HG03095 (cell line): ENCODE results near the gene NRXN3.

Experiments used
- ATAC-seq: cut with Tn5 transposase; IDR thresholded peaks from one replicate; pipeline ENCODE4 v1.9.1; 2021; ENCODE audit warnings: moderate library complexity; ENCODE audit not compliant: unreplicated experiment

The NRXN3 gene

DNA sequence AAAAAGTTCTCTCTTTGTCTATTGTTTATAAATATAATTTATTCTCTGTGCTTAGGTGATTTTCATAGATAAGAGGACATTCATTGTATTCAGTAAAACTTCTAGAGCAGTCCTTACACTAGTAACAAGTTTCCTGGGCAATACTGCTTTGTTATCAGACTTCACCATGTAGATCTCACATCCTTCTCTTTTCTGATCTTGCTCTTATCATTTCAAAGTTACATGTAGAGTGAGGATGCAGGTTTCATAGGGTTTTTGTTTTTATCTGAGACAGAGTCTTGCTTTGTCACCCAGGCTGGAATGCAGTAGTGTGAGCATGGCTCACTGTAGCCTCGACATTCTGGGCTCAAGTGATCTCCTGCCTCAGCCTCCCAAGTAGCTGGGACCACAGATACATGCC, 1251.6 kb downstream of the NRXN3 start:
- no peak for ATAC-seq

DNA sequence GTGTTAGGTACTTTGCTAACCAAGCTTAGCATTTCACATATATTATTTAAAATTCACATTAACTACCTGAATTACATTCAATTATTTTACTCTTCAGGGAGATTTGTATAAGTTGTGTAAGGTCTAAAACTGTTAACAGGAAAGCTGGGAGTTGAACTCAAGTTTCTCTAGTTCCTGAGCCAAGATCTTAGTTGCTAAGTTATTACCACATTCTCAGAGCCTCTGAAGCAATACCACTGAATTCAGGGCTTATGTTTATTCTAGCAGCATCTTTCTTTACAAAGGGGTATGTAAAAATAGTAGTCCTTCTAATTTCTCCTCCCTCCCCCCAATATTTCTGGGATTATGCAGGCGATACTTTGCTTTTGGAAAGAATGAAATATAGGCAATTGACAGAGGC, 1254.3 kb downstream of the NRXN3 start:
- no peak for ATAC-seq

- no peak for ATAC-seq
Observed at GRCh38 chr14:79426103-79426755, 1256.1 kb downstream of the NRXN3 start.

DNA sequence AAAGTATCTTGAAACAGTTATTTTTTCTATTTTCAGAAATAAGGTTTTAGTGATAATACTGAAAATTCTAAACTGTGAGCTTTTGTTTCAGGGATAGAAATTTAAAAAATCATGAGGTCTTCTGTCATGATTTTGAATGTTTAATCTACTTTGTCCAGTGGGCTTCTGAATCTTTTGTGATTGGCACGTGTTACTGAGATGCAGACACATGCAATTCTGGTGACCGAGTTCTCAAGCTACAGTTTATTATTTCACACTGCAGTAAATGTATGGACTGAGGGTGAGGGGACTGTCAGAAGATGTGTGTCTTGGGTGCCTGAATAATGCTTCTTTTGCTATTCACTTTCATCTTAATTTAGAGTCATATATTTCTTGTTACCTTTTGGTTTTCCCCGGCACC, 1262.5 kb downstream of the NRXN3 start:
- ATAC-seq: no peak

GRCh38 chr14:79436335-79436734, 1266.2 kb downstream of the NRXN3 start:
- ATAC-seq: no peak

- ATAC-seq: no peak
Observed at GRCh38 chr14:79437951-79438350, 1267.8 kb downstream of the NRXN3 start.

DNA sequence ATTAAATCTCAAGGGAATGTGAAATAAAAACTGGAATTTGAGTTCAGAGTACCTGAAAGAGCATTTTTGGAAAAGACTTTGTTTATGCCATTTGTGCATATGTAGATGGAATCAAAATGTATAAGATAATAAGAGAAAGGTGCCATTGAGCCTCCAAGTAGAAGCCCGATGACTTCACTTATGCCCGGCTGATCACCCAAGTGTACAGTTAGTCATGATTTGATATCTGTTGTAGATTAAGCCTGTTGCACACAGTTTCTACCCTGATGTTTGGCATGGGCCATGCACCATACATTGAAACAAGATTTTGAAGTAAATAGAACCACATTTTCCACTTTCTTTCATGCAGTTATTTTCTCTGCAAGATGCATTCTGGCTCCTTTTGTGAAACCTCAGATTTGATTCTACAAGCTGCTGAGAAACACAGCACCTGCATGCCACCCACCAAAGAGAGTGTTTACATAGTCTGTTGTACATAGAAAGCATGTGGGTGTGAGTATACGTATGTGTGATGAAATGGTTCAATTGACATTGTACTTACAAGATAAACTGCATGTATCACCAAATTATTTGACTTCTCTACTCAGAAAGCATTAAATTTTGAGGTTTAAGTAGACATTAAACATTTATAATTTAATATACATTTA, 1268.6 kb downstream of the NRXN3 start:
- no peak for ATAC-seq

GRCh38 chr14:79442786-79443185, 1272.6 kb downstream of the NRXN3 start:
- ATAC-seq: no peak

DNA sequence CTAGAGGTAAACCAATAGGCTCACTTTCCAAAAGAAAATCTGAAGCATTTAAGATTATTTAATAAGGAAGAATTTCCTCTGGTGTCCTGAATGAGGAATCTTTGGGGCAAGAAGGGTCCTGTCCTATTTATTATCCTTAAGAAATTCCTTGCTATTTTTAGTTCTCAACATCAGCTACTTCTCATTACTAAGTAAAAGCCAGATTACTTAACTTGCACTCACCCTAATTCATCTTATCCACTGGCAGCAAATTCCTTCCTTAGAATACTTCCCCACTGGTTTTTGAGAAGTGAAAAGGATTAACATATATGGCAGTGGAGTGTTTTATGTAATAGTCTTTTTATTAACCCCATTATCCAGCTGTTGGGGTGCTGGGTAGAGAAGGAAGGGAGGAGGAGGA, 1273.4 kb downstream of the NRXN3 start:
- ATAC-seq: no peak

DNA sequence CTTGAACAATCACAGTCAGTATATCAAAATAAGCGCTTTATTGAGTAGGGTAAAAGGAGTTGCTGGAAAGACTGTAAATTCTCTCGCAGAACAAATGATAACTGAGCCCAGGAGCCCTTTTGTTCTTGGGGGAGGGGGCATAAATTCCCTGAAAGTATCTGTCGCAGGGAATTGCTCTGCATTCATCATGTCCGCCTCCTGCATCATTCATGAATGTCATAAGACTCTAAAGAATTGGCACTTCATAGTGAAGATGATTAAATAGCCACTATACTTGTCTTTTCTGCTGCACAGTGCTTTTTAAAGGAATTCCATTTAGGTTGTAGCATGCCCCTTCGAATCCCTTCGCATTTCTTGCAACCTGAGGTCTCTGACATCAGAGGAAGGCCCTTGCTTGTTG, 1278.8 kb downstream of the NRXN3 start:
- no peak for ATAC-seq

- ATAC-seq: no peak
Observed at GRCh38 chr14:79451601-79452000, 1281.4 kb downstream of the NRXN3 start.

DNA sequence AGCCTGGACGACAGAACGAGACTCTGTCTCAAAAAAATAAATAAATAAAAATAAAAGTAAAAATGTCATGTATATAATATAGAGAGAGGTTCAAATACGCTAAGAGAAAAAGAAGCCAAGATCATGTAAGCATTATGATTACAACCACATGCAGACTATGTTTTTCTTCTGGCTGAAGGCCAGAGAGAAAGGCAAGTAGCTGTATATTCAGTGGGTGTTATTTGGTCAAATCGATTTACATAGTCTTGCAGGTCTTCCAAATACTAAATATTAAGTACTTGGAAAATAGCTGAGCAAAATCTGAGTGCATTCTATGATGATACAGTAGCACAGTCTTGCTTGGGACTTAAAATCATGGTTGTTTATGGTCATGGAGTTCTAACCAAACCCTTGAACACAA, 1283.1 kb downstream of the NRXN3 start:
- ATAC-seq: no peak

GRCh38 chr14:79464468-79464867, 1294.3 kb downstream of the NRXN3 start:
- no peak for ATAC-seq

DNA sequence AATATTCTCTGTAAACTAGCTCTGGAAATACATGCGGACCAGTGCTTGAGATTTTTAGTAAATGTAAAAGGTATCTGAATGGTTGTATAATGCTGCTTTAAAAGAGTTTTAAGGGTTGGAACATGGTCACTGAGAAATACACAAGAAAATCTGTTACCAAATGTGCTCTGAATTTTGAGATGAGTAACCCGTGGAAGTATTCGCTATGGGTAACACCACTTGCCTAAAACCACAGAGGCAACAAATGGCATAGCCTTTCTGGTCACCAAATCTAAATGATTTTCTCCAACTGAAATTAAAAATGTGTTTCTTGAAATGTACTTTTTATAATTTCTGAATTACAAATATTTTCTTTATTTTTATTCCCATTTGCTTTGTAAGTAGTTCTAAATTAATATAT, 1295.5 kb downstream of the NRXN3 start:
- no peak for ATAC-seq

DNA sequence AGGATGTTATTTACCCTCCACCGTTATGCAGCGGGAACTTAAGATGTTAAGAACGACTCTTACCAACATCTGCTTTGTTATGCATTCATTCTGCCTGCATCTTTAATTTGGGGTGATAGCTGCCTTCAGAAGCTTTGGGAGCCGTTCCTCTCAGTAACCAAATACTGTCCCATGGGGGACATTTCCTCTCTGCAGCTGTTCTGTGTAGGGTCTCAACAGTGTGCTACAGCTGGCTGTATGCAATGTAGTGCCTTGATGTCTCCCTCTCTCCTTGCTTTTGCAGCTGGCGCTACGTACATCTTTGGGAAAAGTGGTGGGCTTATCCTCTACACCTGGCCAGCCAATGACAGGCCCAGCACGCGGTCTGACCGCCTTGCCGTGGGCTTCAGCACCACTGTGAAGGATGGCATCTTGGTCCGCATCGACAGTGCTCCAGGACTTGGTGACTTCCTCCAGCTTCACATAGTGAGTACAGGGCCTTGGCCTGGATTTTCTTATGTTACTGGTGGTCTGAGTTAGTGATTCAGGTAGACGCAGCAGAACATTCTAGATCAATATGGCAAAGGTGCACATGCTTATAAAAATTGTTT, 1296.9 kb downstream of the NRXN3 start:
- no peak for ATAC-seq

DNA sequence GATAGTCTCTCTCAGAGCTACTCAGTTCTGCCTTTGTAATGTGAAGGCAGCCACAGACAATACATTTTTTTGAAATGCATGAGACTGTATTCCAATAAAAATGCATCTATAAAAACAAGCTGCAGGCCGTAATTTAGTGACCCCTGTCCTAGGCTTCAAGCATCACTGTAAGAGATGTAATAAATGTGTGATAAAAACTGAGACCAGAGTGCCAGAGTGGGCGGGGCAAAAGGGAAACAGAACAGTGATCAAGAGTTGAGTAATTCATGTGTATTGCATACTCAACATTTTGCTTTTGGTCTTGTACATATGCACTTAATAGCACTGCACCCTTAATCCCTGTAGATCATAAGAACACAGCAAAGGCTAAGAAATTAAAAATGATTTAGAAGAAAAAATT, 1297.7 kb downstream of the NRXN3 start:
- no peak for ATAC-seq

GRCh38 chr14:79468486-79468885, 1298.3 kb downstream of the NRXN3 start:
- ATAC-seq: no peak

DNA sequence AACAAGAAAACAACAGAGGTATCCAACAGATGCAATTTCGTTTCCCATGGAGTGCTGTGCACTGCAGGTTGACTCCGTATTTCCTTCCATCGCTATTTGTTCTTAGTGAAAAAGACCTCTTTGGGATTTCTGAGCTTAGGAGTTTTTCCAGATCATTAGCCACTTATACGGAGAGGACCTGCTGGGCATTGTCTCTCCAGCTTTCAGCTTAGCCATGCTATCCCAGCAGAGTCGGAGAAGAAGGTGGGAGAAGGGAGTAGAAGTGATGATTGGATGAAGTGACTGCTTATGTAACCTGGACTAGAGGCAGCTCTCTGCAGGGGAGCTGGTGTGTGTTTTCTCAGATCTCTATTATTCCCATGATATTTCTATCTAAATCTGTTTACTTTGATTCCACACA, 1303.5 kb downstream of the NRXN3 start:
- no peak for ATAC-seq

DNA sequence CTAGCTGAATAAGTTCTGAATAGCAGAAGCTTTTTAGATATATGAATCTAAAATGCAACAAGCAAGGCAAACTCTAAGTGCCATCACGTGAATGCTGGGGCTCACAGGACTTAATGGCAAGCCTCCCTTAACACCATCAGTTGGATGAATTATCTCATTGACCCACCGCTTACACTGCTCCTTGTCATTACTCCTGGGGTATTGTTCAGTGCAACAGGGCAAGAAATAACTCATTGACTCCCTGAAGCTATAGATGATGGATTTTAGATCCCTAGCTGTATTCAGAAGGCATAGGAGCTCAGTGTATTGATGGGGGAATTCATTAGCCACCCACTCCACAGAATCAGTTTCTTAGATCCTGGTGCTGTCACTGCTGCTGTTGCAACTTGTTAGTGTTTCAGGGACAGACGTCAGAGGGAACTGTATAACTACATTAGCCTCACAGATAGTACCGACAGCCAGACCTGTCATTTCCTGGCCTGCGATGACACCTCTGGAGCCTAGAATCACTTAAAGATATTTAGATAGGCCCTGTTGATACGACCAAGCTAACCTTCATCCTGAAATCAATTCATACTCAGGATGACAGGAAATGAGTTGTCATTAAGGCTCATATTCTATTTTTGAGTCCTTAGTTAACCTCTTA, 1305.8 kb downstream of the NRXN3 start:
- ATAC-seq: no peak

GRCh38 chr14:79476552-79476951, 1306.4 kb downstream of the NRXN3 start:
- ATAC-seq: no peak

GRCh38 chr14:79480212-79480611, 1310.0 kb downstream of the NRXN3 start:
- no peak for ATAC-seq

DNA sequence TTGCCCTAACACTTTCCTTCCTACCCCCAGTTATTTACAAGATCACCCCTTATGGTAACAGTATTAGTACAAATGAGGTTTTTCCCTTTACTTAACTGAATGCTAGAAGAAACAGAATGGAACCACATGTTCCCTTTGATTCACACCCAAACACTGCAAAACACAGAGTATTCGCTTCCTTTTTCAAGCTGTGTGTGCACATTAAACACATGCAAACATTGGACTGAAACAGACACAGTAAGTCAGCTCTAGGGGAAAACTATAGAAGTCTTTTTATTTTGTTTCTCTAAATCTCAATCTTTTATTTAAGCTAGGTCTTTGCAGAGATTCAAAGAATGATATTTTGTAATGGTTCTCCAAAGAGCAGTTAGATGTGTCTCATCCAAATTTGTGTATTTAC, 1312.7 kb downstream of the NRXN3 start:
- no peak for ATAC-seq
